ENCODE results near the gene ECHDC3. TPM values are rescaled to one million over a fixed set of nuclear protein-coding genes. Genes with fewer than 3 reads are reported as not detected.
A peak's percentile ranks its signal among the peaks of the same experiment; 100 is the strongest.

Gene ECHDC3
- total and polyA plus RNA-seq, 2 of the 13 experiments (the other 11 are each of a cell fraction or from before 2014, with no cell fraction given): not detected

DNA sequence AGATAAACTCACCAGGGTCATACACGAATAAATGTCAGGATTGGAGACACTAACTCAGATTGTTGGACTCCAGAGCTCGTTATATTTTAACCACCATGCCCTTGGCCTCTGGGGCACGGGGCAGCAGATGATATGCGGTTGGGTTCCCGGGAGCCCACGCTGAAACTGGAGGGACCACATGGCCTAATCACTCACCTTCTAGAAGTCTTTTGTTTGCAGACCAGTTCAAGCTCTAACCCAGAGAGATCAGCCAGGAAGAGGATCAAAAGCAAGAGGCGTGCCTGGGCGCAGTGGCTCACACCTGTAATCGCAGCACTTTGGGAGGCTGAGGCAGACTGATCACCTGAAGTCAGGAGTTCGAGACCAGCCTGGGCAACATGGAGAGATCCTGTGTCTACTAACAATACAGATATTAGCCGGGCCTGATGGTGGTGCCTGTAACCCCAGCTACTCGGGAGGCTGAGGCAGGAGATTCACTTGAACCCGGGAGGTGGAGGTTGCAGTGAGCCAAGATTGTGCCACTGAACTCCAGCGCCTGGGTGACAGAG lies 42.6 kb upstream of the ECHDC3 start (continued):
- TF ChIP-seq, protein P1, sequence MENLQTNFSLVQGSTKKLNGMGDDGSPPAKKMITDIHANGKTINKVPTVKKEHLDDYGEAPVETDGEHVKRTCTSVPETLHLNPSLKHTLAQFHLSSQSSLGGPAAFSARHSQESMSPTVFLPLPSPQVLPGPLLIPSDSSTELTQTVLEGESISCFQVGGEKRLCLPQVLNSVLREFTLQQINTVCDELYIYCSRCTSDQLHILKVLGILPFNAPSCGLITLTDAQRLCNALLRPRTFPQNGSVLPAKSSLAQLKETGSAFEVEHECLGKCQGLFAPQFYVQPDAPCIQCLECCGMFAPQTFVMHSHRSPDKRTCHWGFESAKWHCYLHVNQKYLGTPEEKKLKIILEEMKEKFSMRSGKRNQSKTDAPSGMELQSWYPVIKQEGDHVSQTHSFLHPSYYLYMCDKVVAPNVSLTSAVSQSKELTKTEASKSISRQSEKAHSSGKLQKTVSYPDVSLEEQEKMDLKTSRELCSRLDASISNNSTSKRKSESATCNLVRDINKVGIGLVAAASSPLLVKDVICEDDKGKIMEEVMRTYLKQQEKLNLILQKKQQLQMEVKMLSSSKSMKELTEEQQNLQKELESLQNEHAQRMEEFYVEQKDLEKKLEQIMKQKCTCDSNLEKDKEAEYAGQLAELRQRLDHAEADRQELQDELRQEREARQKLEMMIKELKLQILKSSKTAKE (CRISPR knock-in tag; IDR thresholded peaks at IDR 0.05; ENCODE audit: borderline replicate concordance): peak; percentile 89
- TF ChIP-seq GABPB1 (CRISPR knock-in tag; IDR thresholded peaks at IDR 0.05): peak; percentile 48
- no peak for TF ChIP-seq ZNF235 (CRISPR knock-in tag; IDR thresholded peaks at IDR 0.05; ENCODE audit: borderline replicate concordance)
- TF ChIP-seq ZNF607 (CRISPR knock-in tag; IDR thresholded peaks at IDR 0.05; ENCODE audit: borderline replicate concordance): peak; percentile 42; the same call in 1 of the 2 replicates
- TF ChIP-seq STAT5B (CRISPR knock-in tag; IDR thresholded peaks at IDR 0.05): 0 out of 2 replicates have a peak, but pooled peaks have one; percentile 17
- TF ChIP-seq ATF7-NPFF (CRISPR knock-in tag; IDR thresholded peaks at IDR 0.05; ENCODE audit: low read depth): peak; percentile 68
- no peak for TF ChIP-seq ZNF776 (CRISPR knock-in tag; IDR thresholded peaks at IDR 0.05)
- TF ChIP-seq, protein P2, sequence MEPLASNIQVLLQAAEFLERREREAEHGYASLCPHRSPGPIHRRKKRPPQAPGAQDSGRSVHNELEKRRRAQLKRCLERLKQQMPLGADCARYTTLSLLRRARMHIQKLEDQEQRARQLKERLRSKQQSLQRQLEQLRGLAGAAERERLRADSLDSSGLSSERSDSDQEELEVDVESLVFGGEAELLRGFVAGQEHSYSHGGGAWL (CRISPR knock-in tag; IDR thresholded peaks at IDR 0.05): peak; percentile 50; the same call in 1 of the 2 replicates
- TF ChIP-seq, protein P3, sequence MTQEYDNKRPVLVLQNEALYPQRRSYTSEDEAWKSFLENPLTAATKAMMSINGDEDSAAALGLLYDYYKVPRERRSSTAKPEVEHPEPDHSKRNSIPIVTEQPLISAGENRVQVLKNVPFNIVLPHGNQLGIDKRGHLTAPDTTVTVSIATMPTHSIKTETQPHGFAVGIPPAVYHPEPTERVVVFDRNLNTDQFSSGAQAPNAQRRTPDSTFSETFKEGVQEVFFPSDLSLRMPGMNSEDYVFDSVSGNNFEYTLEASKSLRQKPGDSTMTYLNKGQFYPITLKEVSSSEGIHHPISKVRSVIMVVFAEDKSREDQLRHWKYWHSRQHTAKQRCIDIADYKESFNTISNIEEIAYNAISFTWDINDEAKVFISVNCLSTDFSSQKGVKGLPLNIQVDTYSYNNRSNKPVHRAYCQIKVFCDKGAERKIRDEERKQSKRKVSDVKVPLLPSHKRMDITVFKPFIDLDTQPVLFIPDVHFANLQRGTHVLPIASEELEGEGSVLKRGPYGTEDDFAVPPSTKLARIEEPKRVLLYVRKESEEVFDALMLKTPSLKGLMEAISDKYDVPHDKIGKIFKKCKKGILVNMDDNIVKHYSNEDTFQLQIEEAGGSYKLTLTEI (CRISPR knock-in tag; conservative IDR thresholded peaks at IDR 0.05): no peak
- no peak for TF ChIP-seq RBFOX2 (IDR thresholded peaks at IDR 0.05; ENCODE audit: low read depth, low read length)
- TF ChIP-seq, protein P4, sequence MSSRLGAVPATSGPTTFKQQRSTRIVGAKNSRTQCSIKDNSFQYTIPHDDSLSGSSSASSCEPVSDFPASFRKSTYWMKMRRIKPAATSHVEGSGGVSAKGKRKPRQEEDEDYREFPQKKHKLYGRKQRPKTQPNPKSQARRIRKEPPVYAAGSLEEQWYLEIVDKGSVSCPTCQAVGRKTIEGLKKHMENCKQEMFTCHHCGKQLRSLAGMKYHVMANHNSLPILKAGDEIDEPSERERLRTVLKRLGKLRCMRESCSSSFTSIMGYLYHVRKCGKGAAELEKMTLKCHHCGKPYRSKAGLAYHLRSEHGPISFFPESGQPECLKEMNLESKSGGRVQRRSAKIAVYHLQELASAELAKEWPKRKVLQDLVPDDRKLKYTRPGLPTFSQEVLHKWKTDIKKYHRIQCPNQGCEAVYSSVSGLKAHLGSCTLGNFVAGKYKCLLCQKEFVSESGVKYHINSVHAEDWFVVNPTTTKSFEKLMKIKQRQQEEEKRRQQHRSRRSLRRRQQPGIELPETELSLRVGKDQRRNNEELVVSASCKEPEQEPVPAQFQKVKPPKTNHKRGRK (CRISPR knock-in tag; IDR thresholded peaks at IDR 0.05): peak; percentile 91; the same call in 1 of the 2 replicates
- peak; percentile 82 for TF ChIP-seq ZNF614 (CRISPR knock-in tag; IDR thresholded peaks at IDR 0.05; ENCODE audit: borderline replicate concordance)
- TF ChIP-seq GATA4 (IDR thresholded peaks at IDR 0.05; ENCODE audit: borderline replicate concordance, low read depth): peak; percentile 73; the same call in 1 of the 2 replicates
- TF ChIP-seq ZNF251 (CRISPR knock-in tag; IDR thresholded peaks at IDR 0.05): no peak
- peak; percentile 94 for TF ChIP-seq PHF21A (CRISPR knock-in tag; IDR thresholded peaks at IDR 0.05)
- TF ChIP-seq XBP1 (CRISPR knock-in tag; IDR thresholded peaks at IDR 0.05): no peak
- TF ChIP-seq, protein P5, sequence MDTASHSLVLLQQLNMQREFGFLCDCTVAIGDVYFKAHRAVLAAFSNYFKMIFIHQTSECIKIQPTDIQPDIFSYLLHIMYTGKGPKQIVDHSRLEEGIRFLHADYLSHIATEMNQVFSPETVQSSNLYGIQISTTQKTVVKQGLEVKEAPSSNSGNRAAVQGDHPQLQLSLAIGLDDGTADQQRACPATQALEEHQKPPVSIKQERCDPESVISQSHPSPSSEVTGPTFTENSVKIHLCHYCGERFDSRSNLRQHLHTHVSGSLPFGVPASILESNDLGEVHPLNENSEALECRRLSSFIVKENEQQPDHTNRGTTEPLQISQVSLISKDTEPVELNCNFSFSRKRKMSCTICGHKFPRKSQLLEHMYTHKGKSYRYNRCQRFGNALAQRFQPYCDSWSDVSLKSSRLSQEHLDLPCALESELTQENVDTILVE (CRISPR knock-in tag; IDR thresholded peaks at IDR 0.05): peak; percentile 73; the same call in 1 of the 2 replicates
- peak; percentile 74 for TF ChIP-seq MED8 (CRISPR knock-in tag; IDR thresholded peaks at IDR 0.05; ENCODE audit: insufficient replicate concordance)
- no peak for TF ChIP-seq NPAS2 (CRISPR knock-in tag; IDR thresholded peaks at IDR 0.05; ENCODE audit: borderline replicate concordance)
- TF ChIP-seq ZNF878 (CRISPR knock-in tag; IDR thresholded peaks at IDR 0.05): peak; percentile 81; the same call in 1 of the 2 replicates
- TF ChIP-seq ARNTL (CRISPR knock-in tag; IDR thresholded peaks at IDR 0.05): peak; percentile 89; the same call in 1 of the 2 replicates
- TF ChIP-seq TBX3 (IDR thresholded peaks at IDR 0.05; ENCODE audit: borderline replicate concordance): peak; percentile 69; the same call in 1 of the 2 replicates
- TF ChIP-seq ZNF615 (CRISPR knock-in tag; IDR thresholded peaks at IDR 0.05; ENCODE audit: borderline replicate concordance): 0 out of 2 replicates have a peak, but pooled peaks have one; percentile 78

Data from HepG2 (cell line).